Glomerular visceral epithelial cell (primary cell): ENCODE results near the gene MEP1B.

Source experiments
- DNase-seq: peaks from one replicate; pipeline ENCODE4 v3.0.0-alpha.2; 2016; ENCODE audit errors: extremely low spot score

The MEP1B gene

GRCh38 chr18:32264401-32264800, 74.6 kb downstream of the MEP1B start:
- no peak for DNase-seq

GRCh38 chr18:32267463-32267862, 77.6 kb downstream of the MEP1B start:
- no peak for DNase-seq
